ENCODE results near the gene ERVH48-1. TPM values are rescaled to one million over a fixed set of nuclear protein-coding genes. Genes with fewer than 3 reads are reported as not detected.

ERVH48-1 gene
- total RNA-seq, 2 experiments from 2014 or later, result 0.09 TPM; not detected in 1

DNA sequence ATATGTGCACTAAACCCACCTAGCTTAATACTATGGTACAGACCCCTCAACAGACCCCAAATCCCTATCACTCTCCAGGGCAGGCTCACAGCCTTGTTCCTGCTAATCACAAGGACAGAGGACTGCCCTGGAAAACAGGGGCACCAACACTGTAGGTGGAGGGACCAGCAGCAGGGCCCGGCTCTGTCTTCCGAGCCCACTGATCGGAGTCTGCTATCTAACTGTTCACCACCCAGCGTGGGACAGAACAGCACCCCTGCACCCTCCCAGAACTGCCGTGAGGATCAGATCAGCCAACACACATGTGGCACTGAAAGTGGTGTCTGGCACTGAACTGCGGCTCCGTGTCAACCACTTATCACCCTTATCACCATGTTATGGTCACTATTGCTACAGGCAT lies 52.3 kb downstream of the ERVH48-1 start:
- no peak for TF ChIP-seq EZH2phosphoT487 (IDR thresholded peaks at IDR 0.05; ENCODE audit: borderline replicate concordance, low read depth, low read length)
- TF ChIP-seq, protein P1, sequence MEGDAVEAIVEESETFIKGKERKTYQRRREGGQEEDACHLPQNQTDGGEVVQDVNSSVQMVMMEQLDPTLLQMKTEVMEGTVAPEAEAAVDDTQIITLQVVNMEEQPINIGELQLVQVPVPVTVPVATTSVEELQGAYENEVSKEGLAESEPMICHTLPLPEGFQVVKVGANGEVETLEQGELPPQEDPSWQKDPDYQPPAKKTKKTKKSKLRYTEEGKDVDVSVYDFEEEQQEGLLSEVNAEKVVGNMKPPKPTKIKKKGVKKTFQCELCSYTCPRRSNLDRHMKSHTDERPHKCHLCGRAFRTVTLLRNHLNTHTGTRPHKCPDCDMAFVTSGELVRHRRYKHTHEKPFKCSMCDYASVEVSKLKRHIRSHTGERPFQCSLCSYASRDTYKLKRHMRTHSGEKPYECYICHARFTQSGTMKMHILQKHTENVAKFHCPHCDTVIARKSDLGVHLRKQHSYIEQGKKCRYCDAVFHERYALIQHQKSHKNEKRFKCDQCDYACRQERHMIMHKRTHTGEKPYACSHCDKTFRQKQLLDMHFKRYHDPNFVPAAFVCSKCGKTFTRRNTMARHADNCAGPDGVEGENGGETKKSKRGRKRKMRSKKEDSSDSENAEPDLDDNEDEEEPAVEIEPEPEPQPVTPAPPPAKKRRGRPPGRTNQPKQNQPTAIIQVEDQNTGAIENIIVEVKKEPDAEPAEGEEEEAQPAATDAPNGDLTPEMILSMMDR (conservative IDR thresholded peaks at IDR 0.05; ENCODE audit: low read length), result no peak
- Histone ChIP-seq H3K9me2 (ENCODE audit: insufficient read depth, low read length) (no peaks in the 10 kb centered on the region), H3K4me3 (ENCODE audit: low read depth, low read length, poor library complexity, severe bottlenecking) (no peak overlapping the region), H3K36me3 (ENCODE audit: insufficient read depth, low read length) (peaks cover 95% of the 10 kb centered on the region), H3K27ac (ENCODE audit: low read depth, low read length, poor library complexity, severe bottlenecking) (no peak overlapping the region), H4K20me1 (ENCODE audit: insufficient read depth, low read length) (peaks cover 6% of the 10 kb centered on the region; the same call in 1 of the 2 replicates), H2AFZ (ENCODE audit: low read length) (no peak overlapping the region), H3K79me2 (ENCODE audit: insufficient read depth, low read depth, low read length) (peaks cover 43% of the 10 kb centered on the region), H3K4me1 (ENCODE audit: insufficient read depth, low read length, poor library complexity, severe bottlenecking) (peaks cover 10% of the 10 kb centered on the region), H3K9me3 (ENCODE audit: low read length) (no peaks in the 10 kb centered on the region), H3K4me2 (ENCODE audit: low read length) (no peak overlapping the region)
- DNase-seq (ENCODE audit: low spot score), result no peak
- BruUV-seq (replicated peaks), result no TSS peak
- ChIA-PET CTCF (ENCODE audit: unreplicated experiment) (no interaction called here), POLR2A (no interaction called here)
- intact Hi-C loops (cut with micrococcal nuclease; ENCODE audit: unreplicated experiment), result no loop called here

DNA sequence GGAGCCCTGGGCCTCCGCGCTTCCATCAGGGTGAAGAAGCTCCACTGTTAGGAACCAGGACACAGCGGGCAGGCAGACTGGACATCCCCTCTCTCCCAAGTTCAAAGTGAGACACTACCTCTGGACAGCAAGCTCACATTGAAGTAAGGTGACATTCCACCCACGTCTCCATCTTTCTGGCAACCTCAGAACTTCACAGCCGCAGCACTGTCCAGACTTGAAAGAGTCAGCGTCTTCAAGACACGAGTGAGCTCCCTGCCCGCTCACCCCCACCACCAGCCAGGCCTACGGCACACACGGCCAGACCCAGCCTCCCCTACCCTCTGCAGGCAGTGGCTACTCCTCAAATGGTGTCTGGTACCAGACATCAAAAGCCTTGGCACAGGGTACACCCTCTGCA lies 57.2 kb downstream of the ERVH48-1 start:
- TF ChIP-seq EZH2phosphoT487 (IDR thresholded peaks at IDR 0.05; ENCODE audit: borderline replicate concordance, low read depth, low read length), result no peak
- TF ChIP-seq, protein P1 (conservative IDR thresholded peaks at IDR 0.05; ENCODE audit: low read length), result no peak
- Histone ChIP-seq H3K9me3 (ENCODE audit: low read length) (no peaks in the 10 kb centered on the region), H3K4me1 (ENCODE audit: insufficient read depth, low read length, poor library complexity, severe bottlenecking) (no peaks in the 10 kb centered on the region), H3K4me2 (ENCODE audit: low read length) (no peak overlapping the region), H3K79me2 (ENCODE audit: insufficient read depth, low read depth, low read length) (peaks cover 50% of the 10 kb centered on the region), H2AFZ (ENCODE audit: low read length) (no peak overlapping the region), H3K9me2 (ENCODE audit: insufficient read depth, low read length) (no peaks in the 10 kb centered on the region), H4K20me1 (ENCODE audit: insufficient read depth, low read length) (peaks cover 12% of the 10 kb centered on the region; the same call in 1 of the 2 replicates), H3K4me3 (ENCODE audit: low read depth, low read length, poor library complexity, severe bottlenecking) (no peak overlapping the region), H3K36me3 (ENCODE audit: insufficient read depth, low read length) (peaks cover 95% of the 10 kb centered on the region), H3K27ac (ENCODE audit: low read depth, low read length, poor library complexity, severe bottlenecking) (no peak overlapping the region)
- ChIA-PET CTCF (ENCODE audit: unreplicated experiment) (no interaction called here), POLR2A (no interaction called here)
- DNase-seq (ENCODE audit: low spot score), result no peak
- intact Hi-C loops (cut with micrococcal nuclease; ENCODE audit: unreplicated experiment), result no loop called here
- no TSS peak for BruUV-seq (replicated peaks)

Small RNAs within 50 kb of the gene (microRNA-seq; reads per million reads assigned to microRNA genes)
- not detected for gene MIR5692B (ENCODE audit: borderline replicate concordance)

Small RNAs within 50 kb of the gene (small RNA-seq; reads per million reads assigned to genes)
- not detected for gene MIR5692B

Other genes with a start within 250 kb of the ERVH48-1 start
- 38.1 and 45.7 TPM in 2 replicates for gene WDR4, start 46.1 kb downstream of the ERVH48-1 start, total RNA-seq (2014; rRNA removed; shearing (Covaris generic))
- 62.2 and 73.8 TPM in 2 replicates for gene WDR4, start 46.1 kb downstream of the ERVH48-1 start, total RNA-seq (2022)
- 23.1 and 40.8 TPM in 2 replicates for gene NDUFV3, start 32.3 kb downstream of the ERVH48-1 start, total RNA-seq (2014; rRNA removed; shearing (Covaris generic))
- gene NDUFV3, start 32.3 kb downstream of the ERVH48-1 start, total RNA-seq (2022), result 28.2 and 29.4 TPM in 2 replicates
- gene PKNOX1, start 48.9 kb upstream of the ERVH48-1 start, total RNA-seq (2014; rRNA removed; shearing (Covaris generic)), result 23.7 and 25.5 TPM in 2 replicates
- 23.4 and 32.9 TPM in 2 replicates for gene PKNOX1, start 48.9 kb upstream of the ERVH48-1 start, total RNA-seq (2022)
- 222 and 263 TPM in 2 replicates for gene CBS, start 150.2 kb upstream of the ERVH48-1 start, total RNA-seq (2014; rRNA removed; shearing (Covaris generic))
- gene CBS, start 150.2 kb upstream of the ERVH48-1 start, total RNA-seq (2022), result 435 and 436 TPM in 2 replicates
- 75.0 and 75.1 TPM in 2 replicates for gene U2AF1, start 181.9 kb upstream of the ERVH48-1 start, total RNA-seq (2014; rRNA removed; shearing (Covaris generic))
- gene U2AF1, start 181.9 kb upstream of the ERVH48-1 start, total RNA-seq (2022), result 60.8 and 96.6 TPM in 2 replicates
- gene CRYAA, start 243.4 kb upstream of the ERVH48-1 start, total RNA-seq (2014; rRNA removed; shearing (Covaris generic)), result not detected in 2 replicates
- gene CRYAA, start 243.4 kb upstream of the ERVH48-1 start, total RNA-seq (2022), result not detected in 2 replicates